WTC11 (cell line): ENCODE data around the gene CHADL. TPM values are rescaled to one million over a fixed set of nuclear protein-coding genes. Genes with fewer than 3 reads are reported as not detected.

Source experiments
- ATAC-seq: fragments of 200-7000 bp; cut with Tn5 transposase; 2 replicates; pipeline ENCODE4 v1.10.0; 2021; ENCODE audit warnings: mild to moderate bottlenecking, moderate library complexity
- CTCF ChIA-PET: fragments of 300-600 bp; sonication (Branson Sonifier 250); formaldehyde crosslinking; loops from one replicate; lab custom pipeline; 2021; ENCODE audit warnings: antibody characterized with exemption; lab: Charles Lee
- POLR2A ChIA-PET: fragments of 350-600 bp; sonication (Branson Sonifier 250); formaldehyde crosslinking; loops from one replicate; lab custom pipeline; 2021; ENCODE audit warnings: antibody characterized with exemption; lab: Charles Lee
- DNase-seq: peaks from one replicate; pipeline ENCODE4 v3.0.0; 2021; ENCODE audit warnings: low spot score
- H3K27ac Mint-ChIP-seq: 2 replicates; pipeline ENCODE4 v1.8.0; 2021; ENCODE audit warnings: mixed read lengths
- H3K27me3 Mint-ChIP-seq: 2 replicates; pipeline ENCODE4 v1.8.0; 2021; ENCODE audit warnings: low read depth, mild to moderate bottlenecking, moderate library complexity, mixed read lengths
- H3K36me3 Mint-ChIP-seq: 2 replicates; pipeline ENCODE4 v1.8.0; 2021; ENCODE audit warnings: mixed read lengths
- H3K4me1 Mint-ChIP-seq: 2 replicates; pipeline ENCODE4 v1.8.0; 2022; ENCODE audit warnings: mixed read lengths
- H3K4me3 Mint-ChIP-seq: 2 replicates; pipeline ENCODE4 v1.8.0; 2021; ENCODE audit warnings: mild to moderate bottlenecking, moderate library complexity, mixed read lengths
- H3K9me3 Mint-ChIP-seq: 2 replicates; pipeline ENCODE4 v1.8.0; 2021; ENCODE audit warnings: mixed read lengths
- ATF1 ChIP-seq: sonication (generic); formaldehyde crosslinking; IDR thresholded peaks from 2 replicates; pipeline ENCODE4 v1.8.1; 2023; ENCODE audit warnings: mild to moderate bottlenecking, moderate library complexity, missing genetic modification reagents
- ATF6 ChIP-seq: sonication (generic); formaldehyde crosslinking; IDR thresholded peaks from 2 replicates; pipeline ENCODE4 v1.8.1; 2023; ENCODE audit warnings: mild to moderate bottlenecking, missing genetic modification reagents
- E2F4 ChIP-seq: sonication (generic); formaldehyde crosslinking; IDR thresholded peaks from 2 replicates; pipeline ENCODE4 v1.8.1; 2022; ENCODE audit warnings: low read depth, mild to moderate bottlenecking, moderate library complexity, missing genetic modification reagents, borderline replicate concordance
- ESRRA ChIP-seq: sonication (generic); formaldehyde crosslinking; IDR thresholded peaks from 2 replicates; pipeline ENCODE4 v1.8.1; 2022; ENCODE audit warnings: mild to moderate bottlenecking, missing genetic modification reagents, borderline replicate concordance
- GTF2I ChIP-seq: fragments of 250-450 bp; sonication (Bioruptor Pico); conservative IDR thresholded peaks from 2 replicates; pipeline ENCODE4 v1.4.0; 2021; ENCODE audit warnings: mild to moderate bottlenecking
- HMGXB4 ChIP-seq: sonication (generic); formaldehyde crosslinking; IDR thresholded peaks from 2 replicates; pipeline ENCODE4 v1.8.1; 2023; ENCODE audit warnings: mild to moderate bottlenecking, moderate library complexity, missing genetic modification reagents
- NFATC4 ChIP-seq: fragments of 250-450 bp; sonication (Bioruptor Pico); IDR thresholded peaks from 2 replicates; pipeline ENCODE4 v1.9.0; 2021; ENCODE audit warnings: mild to moderate bottlenecking
- NFYB ChIP-seq: sonication (generic); formaldehyde crosslinking; conservative IDR thresholded peaks from 2 replicates; pipeline ENCODE4 v1.8.0; 2022; ENCODE audit warnings: low read depth, missing genetic modification reagents
- PRRX2 ChIP-seq: fragments of 250-450 bp; sonication (Bioruptor Pico); IDR thresholded peaks from 2 replicates; pipeline ENCODE4 v1.8.0; 2021; ENCODE audit warnings: mild to moderate bottlenecking
- USF1 ChIP-seq: sonication (generic); formaldehyde crosslinking; IDR thresholded peaks from 2 replicates; pipeline ENCODE4 v1.8.0; 2022; ENCODE audit warnings: mild to moderate bottlenecking, missing genetic modification reagents
- ZNF281 ChIP-seq: sonication (generic); formaldehyde crosslinking; IDR thresholded peaks from 2 replicates; pipeline ENCODE4 v1.8.0; 2023; ENCODE audit warnings: mild to moderate bottlenecking, missing genetic modification reagents
- ZNF396 ChIP-seq: fragments of 250-450 bp; sonication (Bioruptor Pico); IDR thresholded peaks from 2 replicates; pipeline ENCODE4 v1.8.0; 2021; ENCODE audit warnings: mild to moderate bottlenecking, moderate library complexity, borderline replicate concordance
- ZNF416 ChIP-seq: fragments of 250-450 bp; sonication (Bioruptor Pico); IDR thresholded peaks from 2 replicates; pipeline ENCODE4 v1.9.0; 2021; ENCODE audit warnings: mild to moderate bottlenecking, inconsistent platforms
- ZNF423 ChIP-seq: fragments of 250-450 bp; sonication (Bioruptor Pico); IDR thresholded peaks from 2 replicates; pipeline ENCODE4 v2.1.2; 2022; ENCODE audit warnings: mild to moderate bottlenecking, moderate library complexity
- ZNF532 ChIP-seq: fragments of 250-450 bp; sonication (Bioruptor Pico); IDR thresholded peaks from 2 replicates; pipeline ENCODE4 v1.9.0; 2021; ENCODE audit warnings: mild to moderate bottlenecking, borderline replicate concordance
- ZNF671 ChIP-seq: fragments of 250-450 bp; sonication (Bioruptor Pico); IDR thresholded peaks from 2 replicates; pipeline ENCODE4 v1.8.0; 2021; ENCODE audit warnings: mild to moderate bottlenecking
- total RNA-seq: library from RNA; stranded (reverse); gene quantifications from 3 replicates; pipeline ENCODE4 v1.2.3, GENCODE V29; 2021

Gene CHADL
- total RNA-seq, 1 experiment from 2014 or later: 1.2 TPM

- Mint-ChIP-seq H3K27me3 (no peaks in the 10 kb centered on the region), H3K4me1 (peaks cover 19% of the 10 kb centered on the region), H3K27ac (peak overlapping the region; percentile 90), H3K4me3 (no peak overlapping the region)
- ChIA-PET CTCF (interaction anchor here (0.6 to 2.2 kb wide), 3 partner anchors 20 to 236 kb away, joined by 4 to 17 read pairs (median 4); no protein-coding TSS in a partner anchor), POLR2A (interaction anchor here (1.7 kb wide), 1 partner anchor 20 kb away, joined by 5 read pairs; no protein-coding TSS in a partner anchor)
- ATAC-seq (peak; percentile 85), DNase-seq (peak; percentile 52)
- no peak for TF ChIP-seq ZNF423 (CRISPR knock-in tag)
- no peak for TF ChIP-seq ZNF416
- no peak for TF ChIP-seq ESRRA
- no peak for TF ChIP-seq HMGXB4
- no peak for TF ChIP-seq ATF6 (CRISPR knock-in tag)
- TF ChIP-seq ATF1 (CRISPR knock-in tag): no peak
- no peak for TF ChIP-seq E2F4 (CRISPR knock-in tag)
- no peak for TF ChIP-seq NFATC4
- no peak for TF ChIP-seq ZNF671 (CRISPR knock-in tag)
- no peak for TF ChIP-seq GTF2I (CRISPR knock-in tag)
- TF ChIP-seq, all 79 proteins: peak for 0
- peaks cover 5% of the 10 kb centered on the region; the same call in 1 of the 2 replicates for H3K9me3 Mint-ChIP-seq
- peaks cover 60% of the 10 kb centered on the region for H3K36me3 Mint-ChIP-seq
Measured at GRCh38 chr22:41217553-41218157, 23.1 kb downstream of the CHADL start.

GRCh38 chr22:41216984-41217383 lies 23.7 kb downstream of the CHADL start:
- Mint-ChIP-seq H3K27ac (peak overlapping the region; percentile 90), H3K4me1 (peaks cover 19% of the 10 kb centered on the region), H3K4me3 (no peak overlapping the region), H3K36me3 (peaks cover 63% of the 10 kb centered on the region), H3K27me3 (no peaks in the 10 kb centered on the region), H3K9me3 (peaks cover 5% of the 10 kb centered on the region; the same call in 1 of the 2 replicates)
- ATAC-seq (peak; percentile 15; the same call in 1 of the 2 replicates), DNase-seq (no peak)
- ChIA-PET POLR2A (interaction anchor here (1.7 kb wide), 1 partner anchor 21 kb away, joined by 5 read pairs; no protein-coding TSS in a partner anchor), CTCF (interaction anchor here (0.6 to 2.2 kb wide), 3 partner anchors 21 to 294 kb away, joined by 3 to 17 read pairs (median 4); no protein-coding TSS in a partner anchor)
- no peak for TF ChIP-seq NFYB (CRISPR knock-in tag)
- no peak for TF ChIP-seq USF1
- TF ChIP-seq PRRX2 (CRISPR knock-in tag): no peak
- no peak for TF ChIP-seq ATF6 (CRISPR knock-in tag)
- no peak for TF ChIP-seq ZNF396 (CRISPR knock-in tag)
- no peak for TF ChIP-seq ZNF532 (CRISPR knock-in tag)
- TF ChIP-seq ZNF281 (CRISPR knock-in tag): no peak
